GM12878 (cell line): ENCODE data around the gene SCP2D1. TPM values are rescaled to one million over a fixed set of nuclear protein-coding genes. Genes with fewer than 3 reads are reported as not detected.

Experiments used
- ATAC-seq: fragments of 200-7000 bp; cut with Tn5 transposase; 3 replicates; pipeline ENCODE4 v1.9.1; 2020; ENCODE audit warnings: mild to moderate bottlenecking, moderate library complexity
- BruUV-seq: library from RNA; stranded (reverse); fragments of 400-500 nt; replicated peaks from 2 replicates; lab custom pipeline; 2021; lab: Mats Ljungman, UMichigan
- CTCF ChIA-PET: fragments of 300-600 bp; sonication (Branson Sonifier 250); formaldehyde crosslinking; extraction: SDS; loops from one replicate; lab custom pipeline; 2021; ENCODE audit warnings: inconsistent platforms; lab: Yijun Ruan, JAX
- POLR2A ChIA-PET: fragments of 350-600 bp; formaldehyde crosslinking; extraction: SDS; loops from one replicate; lab custom pipeline; 2021; ENCODE audit warnings: inconsistent platforms; lab: Charles Lee
- RAD21 ChIA-PET: fragments of 300-600 bp; sonication (Branson Sonifier 250); formaldehyde crosslinking; loops from one replicate; lab custom pipeline; 2023; ENCODE audit warnings: antibody characterized with exemption; ENCODE audit not compliant: unreplicated experiment; lab: Charles Lee
- SMC1A ChIA-PET: fragments of 300-600 bp; sonication (Branson Sonifier 250); formaldehyde crosslinking; loops from one replicate; lab custom pipeline; 2023; ENCODE audit not compliant: unreplicated experiment, uncharacterized antibody; lab: Charles Lee
- DNase-seq: peaks from one replicate; pipeline ENCODE4 v3.0.0-alpha.2; 2011; ENCODE audit warnings: low read depth, low spot score
- FAIRE-seq: peaks from 3 replicates; lab custom pipeline; 2011; peaks lifted over from hg19 to GRCh38; lab: Jason Lieb, UNC
- H2AFZ ChIP-seq: 2 replicates; pipeline ENCODE4 v1.6.0; 2011; ENCODE audit warnings: low read depth, low read length, control low read depth; ENCODE audit not compliant: control insufficient read depth
- H3K27ac ChIP-seq: 2 replicates; pipeline ENCODE4 v1.5.1; 2011; ENCODE audit warnings: control low read depth; ENCODE audit not compliant: control insufficient read depth, insufficient read depth
- H3K27me3 ChIP-seq, 2 experiments: replicated peaks in 1 of 2; 2 replicates each; pipeline versions ENCODE4 v1.6.0 to v1.6.1; 2011; ENCODE audit warnings: low read length in 1 of 2; ENCODE audit not compliant: control insufficient read depth in 2 of 2, insufficient read depth in 2 of 2
- H3K36me3 ChIP-seq, 2 experiments: 2 replicates each; pipeline ENCODE4 v1.5.1; 2011; ENCODE audit warnings: low read length in 1 of 2; ENCODE audit not compliant: control insufficient read depth in 2 of 2, insufficient read depth in 2 of 2
- H3K4me1 ChIP-seq: 2 replicates; pipeline ENCODE4 v1.6.1; 2011; ENCODE audit warnings: mild to moderate bottlenecking, low read length, moderate library complexity, mixed read lengths; ENCODE audit not compliant: control insufficient read depth, insufficient read depth
- H3K4me2 ChIP-seq: 2 replicates; pipeline ENCODE4 v1.6.0; 2011; ENCODE audit warnings: control low read depth; ENCODE audit not compliant: control insufficient read depth, insufficient read depth
- H3K4me3 ChIP-seq: fragments of 200-600 bp; sonication (generic); 2 replicates; pipeline ENCODE4 v1.5.1; 2016
- H3K79me2 ChIP-seq: 2 replicates; pipeline ENCODE4 v1.6.0; 2011; ENCODE audit warnings: low read length; ENCODE audit not compliant: control insufficient read depth, insufficient read depth
- H3K9ac ChIP-seq: 2 replicates; pipeline ENCODE4 v1.8.0; 2011; ENCODE audit warnings: low read length, control low read depth, mixed read lengths; ENCODE audit not compliant: control insufficient read depth, insufficient read depth
- H3K9me3 ChIP-seq: replicated peaks from 3 replicates; pipeline ENCODE4 v1.5.1; 2011; ENCODE audit warnings: mild to moderate bottlenecking, low read length; ENCODE audit not compliant: control insufficient read depth, insufficient read depth
- H4K20me1 ChIP-seq: 2 replicates; pipeline ENCODE4 v1.6.0; 2011; ENCODE audit not compliant: control insufficient read depth, insufficient read depth
- IRF5 ChIP-seq: fragments of 450-650 bp; IDR thresholded peaks from 2 replicates; pipeline ENCODE4 v1.6.1; 2017; ENCODE audit warnings: borderline replicate concordance
- NKRF ChIP-seq: fragments of 450-650 bp; conservative IDR thresholded peaks from 2 replicates; pipeline ENCODE4 v1.6.1; 2017; ENCODE audit warnings: mild to moderate bottlenecking, moderate library complexity
- NR2F1 ChIP-seq: fragments of 450-650 bp; conservative IDR thresholded peaks from 2 replicates; pipeline ENCODE4 v1.6.1; 2017; ENCODE audit warnings: mild to moderate bottlenecking
- STAT1 ChIP-seq: fragments of 450-650 bp; conservative IDR thresholded peaks from 2 replicates; pipeline ENCODE4 v1.6.1; 2014; ENCODE audit warnings: antibody characterized with exemption, mild to moderate bottlenecking
- TARDBP ChIP-seq: IDR thresholded peaks from 2 replicates; pipeline ENCODE4 v1.6.1; 2016; ENCODE audit warnings: borderline replicate concordance
- TCF3 ChIP-seq: IDR thresholded peaks from 2 replicates; pipeline ENCODE4 v1.6.1; 2012; ENCODE audit warnings: low read depth, mild to moderate bottlenecking, low read length, borderline replicate concordance; ENCODE audit not compliant: insufficient read depth
- ZBTB33 ChIP-seq: fragments of 450-650 bp; IDR thresholded peaks from 2 replicates; pipeline ENCODE4 v1.6.1; 2017; ENCODE audit warnings: mild to moderate bottlenecking
- WGBS: methylation state at CpG from one replicate; pipeline ENCODE4 v1.1.6; 2016; ENCODE audit warnings: low lambda C conversion rate; ENCODE audit not compliant: insufficient replicate concordance, insufficient coverage; ENCODE audit errors: missing lambda C conversion rate; 5-methylcytosine and 5-hydroxymethylcytosine counted together
- in situ Hi-C: fragments of 300-500 bp; cut with MboI; formaldehyde crosslinking; loops from 9 replicates; pipeline ENCODE4 v1.14.3; 2018; ENCODE audit warnings: mixed read lengths
- intact Hi-C: fragments of 100-400 bp; cut with micrococcal nuclease; formaldehyde crosslinking; loops from one replicate; pipeline ENCODE4 v1.14.2; 2022; ENCODE audit not compliant: unreplicated experiment
- polyA plus RNA-seq, 11 experiments: library from polyadenylated mRNA; depleted of rRNA in 4 of 11; unstranded in 6 of 11; stranded (reverse) in 5 of 11; fragments of >200 nt; fragmentation: Nextera tagmentation in 4 of 11; fragmentation: Illumina TruSeq in 1 of 11; extraction: Ambion mirVana in 4 of 11; extraction: Trizol in 1 of 11; gene quantifications; 1 replicate in 1 of 11; 2 replicates in 10 of 11; pipeline versions ENCODE4 v1.2.1 to v1.2.3, GENCODE V29; 2011 to 2016; ENCODE audit warnings: inconsistent platforms in 2 of 11, missing spikeins in 2 of 11, low read depth in 1 of 11
- total RNA-seq, 4 experiments: library from RNA; depleted of rRNA in 3 of 4; stranded (reverse); fragments of >200 nt in 3 of 4; fragmentation: Illumina TruSeq in 1 of 4; extraction: Trizol in 1 of 4; gene quantifications; 2 replicates each; pipeline versions ENCODE4 v1.2.1 to v1.2.3, GENCODE V29; 2013 to 2021

The SCP2D1 gene
- total and polyA plus RNA-seq, 10 of the 15 experiments (the other 5 are each of a cell fraction or from before 2014, with no cell fraction given) = not detected

- no peak for FAIRE-seq
- DNase-seq = no peak
- H3K27ac ChIP-seq = no peak overlapping the region
- H3K79me2 ChIP-seq = no peaks in the 10 kb centered on the region
- H3K4me1 ChIP-seq = peaks cover 7% of the 10 kb centered on the region; the same call in 1 of the 2 replicates
- BruUV-seq = no TSS peak
- H3K9ac ChIP-seq = no peak overlapping the region
- H3K27me3 ChIP-seq = no peaks in the 10 kb centered on the region
- H4K20me1 ChIP-seq = no peaks in the 10 kb centered on the region
- H3K36me3 ChIP-seq = no peaks in the 10 kb centered on the region
- no peak for ATAC-seq
- RAD21 ChIA-PET = no interaction called here
- intact Hi-C loops = no loop called here
- no peak overlapping the region for H2AFZ ChIP-seq
- H3K4me3 ChIP-seq = no peak overlapping the region
- CTCF ChIA-PET = no interaction called here
- in situ Hi-C loops = no loop called here
- WGBS = 62% methylated on average over 6 of the region's 6 CpGs
- POLR2A ChIA-PET = interaction anchor here (0.6 kb wide), 1 partner anchor 11 kb away, joined by 4 read pairs; no protein-coding TSS in a partner anchor
- no peaks in the 10 kb centered on the region; the same call in 2 of the 3 replicates for H3K9me3 ChIP-seq
- no peak overlapping the region for H3K4me2 ChIP-seq
- TF ChIP-seq IRF5 (no peak), STAT1 (no peak), TCF3 (no peak), TARDBP (no peak), NKRF (no peak), NR2F1 (no peak), ZBTB33 (no peak)
- SMC1A ChIA-PET = interaction anchor here (0.9 to 1.5 kb wide), 3 partner anchors 8 to 28 kb away, joined by 3 to 4 read pairs (median 3); no protein-coding TSS in a partner anchor
Observed at GRCh38 chr20:18811186-18811585, 2.4 kb upstream of the SCP2D1 start.
